C4-2B (cell line): ENCODE measurements around the gene RXRA.

Experiments used
- ZFX ChIP-seq: fragments of 450-650 bp; IDR thresholded peaks from 2 replicates; pipeline ENCODE4 v1.6.1; 2017
- TF ChIP-seq, protein P1 (sequence below): fragments of 450-650 bp; conservative IDR thresholded peaks from 2 replicates; pipeline ENCODE4 v1.5.1; 2017; ENCODE audit warnings: mild to moderate bottlenecking

DNA sequence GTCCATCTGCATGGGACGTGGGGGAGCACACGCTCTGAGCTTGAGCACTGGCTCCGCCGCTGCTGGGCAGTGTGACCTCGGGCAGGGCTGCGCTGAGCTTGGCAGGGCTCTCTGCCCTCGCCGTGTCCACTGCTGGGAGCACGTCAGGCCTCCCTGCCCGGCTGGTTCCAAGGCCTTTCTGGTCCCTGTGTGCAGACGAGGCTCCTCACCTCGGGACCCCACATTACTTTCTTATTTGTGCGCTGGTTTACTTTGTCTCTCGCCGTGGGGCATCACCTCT is 43.9 kb downstream of the RXRA start:
- TF ChIP-seq, protein P1, sequence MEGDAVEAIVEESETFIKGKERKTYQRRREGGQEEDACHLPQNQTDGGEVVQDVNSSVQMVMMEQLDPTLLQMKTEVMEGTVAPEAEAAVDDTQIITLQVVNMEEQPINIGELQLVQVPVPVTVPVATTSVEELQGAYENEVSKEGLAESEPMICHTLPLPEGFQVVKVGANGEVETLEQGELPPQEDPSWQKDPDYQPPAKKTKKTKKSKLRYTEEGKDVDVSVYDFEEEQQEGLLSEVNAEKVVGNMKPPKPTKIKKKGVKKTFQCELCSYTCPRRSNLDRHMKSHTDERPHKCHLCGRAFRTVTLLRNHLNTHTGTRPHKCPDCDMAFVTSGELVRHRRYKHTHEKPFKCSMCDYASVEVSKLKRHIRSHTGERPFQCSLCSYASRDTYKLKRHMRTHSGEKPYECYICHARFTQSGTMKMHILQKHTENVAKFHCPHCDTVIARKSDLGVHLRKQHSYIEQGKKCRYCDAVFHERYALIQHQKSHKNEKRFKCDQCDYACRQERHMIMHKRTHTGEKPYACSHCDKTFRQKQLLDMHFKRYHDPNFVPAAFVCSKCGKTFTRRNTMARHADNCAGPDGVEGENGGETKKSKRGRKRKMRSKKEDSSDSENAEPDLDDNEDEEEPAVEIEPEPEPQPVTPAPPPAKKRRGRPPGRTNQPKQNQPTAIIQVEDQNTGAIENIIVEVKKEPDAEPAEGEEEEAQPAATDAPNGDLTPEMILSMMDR: no peak
- TF ChIP-seq ZFX: no peak
